ENCODE data around the gene COPE. TPM values are rescaled to one million over a fixed set of nuclear protein-coding genes. Genes with fewer than 3 reads are reported as not detected.

COPE gene
- total and polyA plus RNA-seq, 2 of the 8 experiments (the other 6 are each of a cell fraction or from before 2014, with no cell fraction given) = 178 to 356 TPM

- no peak overlapping the region for H2BK12ac ChIP-seq (ENCODE audit: low read depth, low read length)
- no peaks in the 10 kb centered on the region for H3K27me3 ChIP-seq (replicated peaks in 1 of 4; ENCODE audit: control insufficient read depth in 3 of 4, extremely low read depth in 1 of 4, insufficient read depth in 3 of 4, low read length in 3 of 4)
- H3K23me2 ChIP-seq (ENCODE audit: low read depth, low read length) = no peaks in the 10 kb centered on the region
- H4K5ac ChIP-seq (ENCODE audit: insufficient read length, low read depth, low read length) = no peak overlapping the region
- H3K4ac ChIP-seq (replicated peaks; ENCODE audit: insufficient read length, low read depth, low read length) = no peak overlapping the region
- no peak overlapping the region for H3K56ac ChIP-seq (replicated peaks; ENCODE audit: insufficient read length, low read depth, low read length)
- H3K27ac ChIP-seq (ENCODE audit: low read depth, low read length) = no peak overlapping the region
- ChIA-PET CTCF (ENCODE audit: partially characterized antibody) (interaction anchor here (0.7 to 2.5 kb wide), 4 partner anchors 12 to 415 kb away, joined by 3 to 11 read pairs (median 4); no protein-coding TSS in a partner anchor), POLR2A (ENCODE audit: partially characterized antibody) (interaction anchor here (0.6 to 1.7 kb wide), 8 partner anchors 9 to 23 kb away, joined by 3 to 5 read pairs (median 4); partner anchors contain the start of gene CERS1)
- no peak overlapping the region for H3K23ac ChIP-seq (ENCODE audit: insufficient read length)
- H3K36me3 ChIP-seq (ENCODE audit: control insufficient read depth in 2 of 4, insufficient read depth in 4 of 4, low read length in 3 of 4) = peaks cover 0 to 14% (median 2%) of the 10 kb centered on the region in 4 experiments; a peak in 3 of 8 replicates
- H4K20me1 ChIP-seq (replicated peaks in 1 of 2; ENCODE audit: control insufficient read depth in 1 of 2, insufficient read depth in 2 of 2, low read length in 2 of 2) = peaks cover 6 to 18% of the 10 kb centered on the region in 2 experiments
- H4K8ac ChIP-seq (ENCODE audit: extremely low read depth, insufficient read depth, low read length) = peak overlapping the region; percentile 51; the same call in 1 of the 2 replicates
- H3K4me3 ChIP-seq (ENCODE audit: extremely low read depth in 1 of 4, insufficient read depth in 2 of 4, low read depth in 3 of 4, low read length in 4 of 4) = no peak overlapping the region
- no peaks in the 10 kb centered on the region for H3K9me3 ChIP-seq (ENCODE audit: insufficient read depth in 2 of 2, low read depth in 1 of 2, low read length in 1 of 2)
- DNase-seq (ENCODE audit: low read depth in 1 of 2, low spot score in 2 of 2) = no peak
- no peaks in the 10 kb centered on the region for H3K4me1 ChIP-seq (replicated peaks in 1 of 4; ENCODE audit: control insufficient read depth in 3 of 4, insufficient read depth in 4 of 4, low read length in 3 of 4)
- H2BK20ac ChIP-seq (ENCODE audit: low read length) = no peak overlapping the region
- no peak overlapping the region for H3K4me2 ChIP-seq (ENCODE audit: insufficient read depth in 1 of 2, low read depth in 2 of 2, low read length in 2 of 2)
- H2BK120ac ChIP-seq (replicated peaks; ENCODE audit: low read depth, low read length) = no peak overlapping the region
- H3K9ac ChIP-seq (replicated peaks in 1 of 4; ENCODE audit: extremely low read depth in 1 of 4, low read depth in 3 of 4, low read length in 3 of 4) = no peak overlapping the region
- H2AK5ac ChIP-seq (ENCODE audit: low read depth, low read length) = no peak overlapping the region
- no peak overlapping the region for H2BK15ac ChIP-seq (ENCODE audit: low read length)
- 95% methylated on average over 14 of the region's 14 CpGs; no CpG with 5 or more reads in 1 of the 2 experiments for WGBS, 2 experiments (ENCODE audit: extremely low coverage in 1 of 2, insufficient coverage in 1 of 2, insufficient read length in 1 of 2, insufficient replicate concordance in 2 of 2, low coverage in 1 of 2, low lambda C conversion rate in 2 of 2, missing lambda C conversion rate in 1 of 2)
- no peak overlapping the region for H3K18ac ChIP-seq (ENCODE audit: extremely low read depth, low read length)
- no peak overlapping the region for H3K14ac ChIP-seq (ENCODE audit: insufficient read length)
- H3K79me2 ChIP-seq (ENCODE audit: control insufficient read depth in 1 of 2, insufficient read depth in 2 of 2, low read length in 2 of 2) = peaks cover 0 to 8% of the 10 kb centered on the region in 2 experiments; a peak in 2 of 4 replicates
- H2BK5ac ChIP-seq (ENCODE audit: low read depth, low read length) = no peak overlapping the region
- H4K91ac ChIP-seq (replicated peaks; ENCODE audit: insufficient read length, low read length) = no peak overlapping the region
- FAIRE-seq = no peak
- H2AFZ ChIP-seq (ENCODE audit: low read length) = no peak overlapping the region
- peaks cover 8% of the 10 kb centered on the region for H3K79me1 ChIP-seq (ENCODE audit: low read depth, low read length)
- no peak for TF ChIP-seq ZNF274 (IDR thresholded peaks at IDR 0.05; ENCODE audit: borderline replicate concordance, extremely low read depth, low read length)
- no peak for TF ChIP-seq RAD21 (IDR thresholded peaks at IDR 0.05 in 1 of 2, conservative IDR thresholded peaks at IDR 0.05 in 1 of 2; ENCODE audit: low read depth in 2 of 2, low read length in 2 of 2)
- no peak for TF ChIP-seq ASH2L (IDR thresholded peaks at IDR 0.05; ENCODE audit: low read length)
- no peak for TF ChIP-seq CHD1 (IDR thresholded peaks at IDR 0.05; ENCODE audit: low read depth, low read length)
- TF ChIP-seq EGR1 (IDR thresholded peaks at IDR 0.05; ENCODE audit: borderline replicate concordance, low read depth, low read length) = no peak
- no peak for TF ChIP-seq YY1 (IDR thresholded peaks at IDR 0.05; ENCODE audit: low read depth, low read length)
- no peak for TF ChIP-seq RXRA (IDR thresholded peaks at IDR 0.05; ENCODE audit: insufficient read depth, low read depth, low read length)
- TF ChIP-seq POLR2A (IDR thresholded peaks at IDR 0.05; ENCODE audit: control extremely low read depth in 1 of 2, low read depth in 2 of 2, low read length in 2 of 2) = no peak
- TF ChIP-seq USF2 (IDR thresholded peaks at IDR 0.05; ENCODE audit: low read length) = no peak
- no peak for TF ChIP-seq ATF3 (IDR thresholded peaks at IDR 0.05; ENCODE audit: insufficient read depth, low read depth, low read length)
- TF ChIP-seq TCF12 (IDR thresholded peaks at IDR 0.05; ENCODE audit: low read depth, low read length) = no peak
- no peak for TF ChIP-seq BRCA1 (IDR thresholded peaks at IDR 0.05; ENCODE audit: low read depth, low read length)
- no peak for TF ChIP-seq KDM1A (IDR thresholded peaks at IDR 0.05; ENCODE audit: borderline replicate concordance, low read length)
Observed at GRCh38 chr19:18912933-18913332, 6.3 kb downstream of the COPE start.
